HG03575 (cell line): ENCODE measurements around the gene HDAC6.

Experiments used
- ATAC-seq: cut with Tn5 transposase; IDR thresholded peaks from one replicate; pipeline ENCODE4 v1.9.1; 2021; ENCODE audit not compliant: unreplicated experiment, insufficient number of reproducible peaks, low FRiP score; ENCODE audit errors: extremely low read depth

HDAC6 gene

GRCh38 chrX:48801280-48802088, at the start of gene HDAC6:
Gene HDAC6, plus strand, starts transcription at chrX:48802067. Its CDS starts 626 bp downstream, at chrX:48802693.
- ATAC-seq: peak; percentile 75

GRCh38 chrX:48752498-48752897, 49.4 kb upstream of the HDAC6 start:
- ATAC-seq: no peak

- ATAC-seq: no peak
These were observed 48.1 kb upstream of the HDAC6 start for GRCh38 chrX:48753708-48754228.

GRCh38 chrX:48754238-48754637, 47.6 kb upstream of the HDAC6 start:
- no peak for ATAC-seq

- no peak for ATAC-seq
These were observed 40.0 kb upstream of the HDAC6 start, which contains the start of gene GLOD5 for GRCh38 chrX:48761674-48762471. Gene GLOD5, plus strand, starts transcription at chrX:48761747. Its CDS starts 44 bp downstream, at chrX:48761791.

GRCh38 chrX:48769230-48769629, 32.6 kb upstream of the HDAC6 start:
- ATAC-seq: no peak

GRCh38 chrX:48770296-48770695, 31.6 kb upstream of the HDAC6 start:
- ATAC-seq: no peak

GRCh38 chrX:48772602-48773001, 29.3 kb upstream of the HDAC6 start:
- ATAC-seq: no peak

- no peak for ATAC-seq
These were observed 24.9 kb upstream of the HDAC6 start for GRCh38 chrX:48776818-48777439.

GRCh38 chrX:48779399-48779798, 22.5 kb upstream of the HDAC6 start:
- no peak for ATAC-seq

- ATAC-seq: no peak
These were observed 20.2 kb upstream of the HDAC6 start for GRCh38 chrX:48781705-48782104.

GRCh38 chrX:48782216-48782615, 19.7 kb upstream of the HDAC6 start:
- ATAC-seq: no peak

GRCh38 chrX:48782795-48783194, 19.1 kb upstream of the HDAC6 start:
- no peak for ATAC-seq

GRCh38 chrX:48784726-48785125, 17.1 kb upstream of the HDAC6 start:
- ATAC-seq: no peak

GRCh38 chrX:48785186-48785539, 16.7 kb upstream of the HDAC6 start:
- no peak for ATAC-seq

- ATAC-seq: no peak
These were observed 16.2 kb upstream of the HDAC6 start for GRCh38 chrX:48785540-48786214.

GRCh38 chrX:48786341-48786800, 15.5 kb upstream of the HDAC6 start, which contains the start of gene GATA1:
Gene GATA1, plus strand, starts transcription at chrX:48786590. Its CDS starts 4,520 bp downstream, at chrX:48791110.
- no peak for ATAC-seq

- ATAC-seq: no peak
These were observed 14.9 kb upstream of the HDAC6 start for GRCh38 chrX:48786825-48787504.
